C4-2B (cell line): ENCODE measurements around the gene FUBP3.
"Not testable (repeated sequence)": the region's sequence is repeated elsewhere in the genome, so short reads cannot be mapped to it uniquely, and the experiment has no call there.

Experiments
- CTCF ChIP-seq: fragments of 450-650 bp; conservative IDR thresholded peaks from 2 replicates; pipeline ENCODE4 v1.5.1; 2017; ENCODE audit warnings: mild to moderate bottlenecking
- ZFX ChIP-seq: fragments of 450-650 bp; IDR thresholded peaks from 2 replicates; pipeline ENCODE4 v1.6.1; 2017

GRCh38 chr9:130685945-130686344 is 106.6 kb downstream of the FUBP3 start:
- not testable (repeated sequence) for TF ChIP-seq CTCF, ZFX
